GM19455 (cell line): Measurements from ENCODE around the gene ENOX2.
"Not testable (repeated sequence)": the region's sequence is repeated elsewhere in the genome, so short reads cannot be mapped to it uniquely, and the experiment has no call there.

Experiments
- ATAC-seq: cut with Tn5 transposase; IDR thresholded peaks from one replicate; pipeline ENCODE4 v1.9.1; 2021; ENCODE audit not compliant: unreplicated experiment

Gene ENOX2

GRCh38 chrX:130827648-130828047 lies 75.4 kb downstream of the ENOX2 start:
- no peak for ATAC-seq

- ATAC-seq: no peak
Observed at GRCh38 chrX:130826249-130826648, 76.8 kb downstream of the ENOX2 start.

GRCh38 chrX:130825525-130825924 lies 77.5 kb downstream of the ENOX2 start:
- ATAC-seq: no peak

- ATAC-seq: not testable (repeated sequence)
Observed at GRCh38 chrX:130819367-130819766, 83.6 kb downstream of the ENOX2 start.

- ATAC-seq: not testable (repeated sequence)
Observed at GRCh38 chrX:130813932-130814331, 89.1 kb downstream of the ENOX2 start.

GRCh38 chrX:130810561-130810960 lies 92.4 kb downstream of the ENOX2 start:
- no peak for ATAC-seq

GRCh38 chrX:130805903-130806302 lies 97.1 kb downstream of the ENOX2 start:
- ATAC-seq: no peak

- no peak for ATAC-seq
Observed at GRCh38 chrX:130803537-130803936, 99.5 kb downstream of the ENOX2 start.

- ATAC-seq: no peak
Observed at GRCh38 chrX:130801901-130802300, 101.1 kb downstream of the ENOX2 start.

- ATAC-seq: no peak
Observed at GRCh38 chrX:130799393-130799792, 103.6 kb downstream of the ENOX2 start.

GRCh38 chrX:130793975-130794374 lies 109.0 kb downstream of the ENOX2 start:
- no peak for ATAC-seq

- ATAC-seq: not testable (repeated sequence)
Observed at GRCh38 chrX:130791870-130792269, 111.1 kb downstream of the ENOX2 start.

- ATAC-seq: no peak
Observed at GRCh38 chrX:130789793-130790192, 113.2 kb downstream of the ENOX2 start.

GRCh38 chrX:130788786-130789581 lies 114.0 kb downstream of the ENOX2 start:
- ATAC-seq: no peak

GRCh38 chrX:130786030-130786429 lies 117.0 kb downstream of the ENOX2 start:
- ATAC-seq: no peak

GRCh38 chrX:130778773-130779172 lies 124.2 kb downstream of the ENOX2 start:
- ATAC-seq: no peak

- no peak for ATAC-seq
Observed at GRCh38 chrX:130775849-130776248, 127.2 kb downstream of the ENOX2 start.

GRCh38 chrX:130772776-130773143 lies 130.2 kb downstream of the ENOX2 start:
- no peak for ATAC-seq

GRCh38 chrX:130772105-130772775 lies 130.8 kb downstream of the ENOX2 start:
- ATAC-seq: no peak

GRCh38 chrX:130771648-130772047 lies 131.4 kb downstream of the ENOX2 start:
- no peak for ATAC-seq

- no peak for ATAC-seq
Observed at GRCh38 chrX:130771230-130771629, 131.8 kb downstream of the ENOX2 start.

GRCh38 chrX:130770615-130771014 lies 132.4 kb downstream of the ENOX2 start:
- ATAC-seq: no peak
